ENCODE data around the gene S100A2.

Gene S100A2

DNA sequence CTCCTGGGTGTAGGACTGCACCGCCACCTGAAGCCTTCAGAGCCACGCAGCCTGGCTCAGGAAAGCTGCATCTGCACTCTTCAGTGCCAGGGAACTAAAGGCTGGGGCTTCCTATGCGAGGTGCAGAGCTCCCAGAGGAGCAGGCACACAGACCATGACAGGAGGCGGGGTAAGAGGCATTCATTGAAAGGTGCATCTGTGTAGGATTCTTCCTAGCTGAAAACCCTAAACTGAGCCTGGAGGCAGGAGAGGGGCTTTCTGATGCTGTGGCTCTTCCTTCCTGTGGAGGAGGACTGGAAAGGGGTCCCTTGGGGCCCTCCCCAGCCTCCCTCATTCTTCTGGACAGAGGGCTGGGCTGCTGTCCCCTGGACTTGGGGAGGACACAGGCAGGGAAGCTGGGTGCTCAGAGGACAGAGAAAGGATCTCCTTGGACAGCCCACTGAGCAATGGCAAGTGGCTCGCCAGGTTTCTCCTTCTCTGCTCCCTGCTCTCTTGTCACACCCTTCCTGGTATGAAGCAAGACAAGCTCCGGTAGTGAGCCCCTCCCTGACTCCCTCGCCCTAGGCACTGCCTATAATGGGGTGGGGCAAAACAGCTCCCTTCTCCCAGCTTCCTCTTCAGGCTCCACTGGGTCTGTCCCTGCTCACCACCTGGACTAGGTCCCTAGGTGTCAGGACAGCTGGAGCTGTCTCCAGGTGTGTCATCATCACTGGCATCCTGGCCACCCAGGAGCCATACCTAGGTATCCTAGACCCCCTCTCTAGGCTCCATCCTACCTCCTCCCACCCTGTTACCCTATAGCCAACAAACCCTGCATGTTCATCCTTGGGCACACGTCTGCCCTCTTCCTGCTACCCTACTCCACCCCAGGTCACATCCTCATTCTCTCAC lies 49.9 kb downstream of the S100A2 start:
- TF ChIP-seq, protein P1, sequence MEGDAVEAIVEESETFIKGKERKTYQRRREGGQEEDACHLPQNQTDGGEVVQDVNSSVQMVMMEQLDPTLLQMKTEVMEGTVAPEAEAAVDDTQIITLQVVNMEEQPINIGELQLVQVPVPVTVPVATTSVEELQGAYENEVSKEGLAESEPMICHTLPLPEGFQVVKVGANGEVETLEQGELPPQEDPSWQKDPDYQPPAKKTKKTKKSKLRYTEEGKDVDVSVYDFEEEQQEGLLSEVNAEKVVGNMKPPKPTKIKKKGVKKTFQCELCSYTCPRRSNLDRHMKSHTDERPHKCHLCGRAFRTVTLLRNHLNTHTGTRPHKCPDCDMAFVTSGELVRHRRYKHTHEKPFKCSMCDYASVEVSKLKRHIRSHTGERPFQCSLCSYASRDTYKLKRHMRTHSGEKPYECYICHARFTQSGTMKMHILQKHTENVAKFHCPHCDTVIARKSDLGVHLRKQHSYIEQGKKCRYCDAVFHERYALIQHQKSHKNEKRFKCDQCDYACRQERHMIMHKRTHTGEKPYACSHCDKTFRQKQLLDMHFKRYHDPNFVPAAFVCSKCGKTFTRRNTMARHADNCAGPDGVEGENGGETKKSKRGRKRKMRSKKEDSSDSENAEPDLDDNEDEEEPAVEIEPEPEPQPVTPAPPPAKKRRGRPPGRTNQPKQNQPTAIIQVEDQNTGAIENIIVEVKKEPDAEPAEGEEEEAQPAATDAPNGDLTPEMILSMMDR (conservative IDR thresholded peaks at IDR 0.05; ENCODE audit: control insufficient read depth, insufficient read depth, low read depth, low read length): no peak
- DNase-seq (ENCODE audit: low read depth): no peak
- H3K4me3 ChIP-seq (ENCODE audit: control insufficient read depth, low read depth, low read length): no peak overlapping the region

DNA sequence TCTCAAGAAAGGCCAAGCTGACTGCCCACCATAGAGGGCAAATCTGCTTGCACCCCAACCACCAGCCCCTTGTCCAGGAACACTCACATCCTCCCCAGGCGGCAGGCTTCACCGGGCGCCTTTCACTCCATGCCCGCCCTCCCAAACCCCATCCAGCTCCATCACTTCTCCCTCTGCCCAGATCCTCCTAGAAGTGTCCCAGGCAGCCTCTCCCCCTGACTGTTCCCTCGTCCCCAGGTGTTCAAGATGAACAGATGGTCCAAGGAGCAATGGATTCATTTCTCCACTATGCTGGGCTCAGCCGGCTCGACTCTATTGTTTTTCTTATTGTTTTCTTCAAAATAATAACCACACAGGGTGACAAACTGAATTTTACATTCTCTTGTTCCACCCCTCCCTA lies 52.0 kb downstream of the S100A2 start:
- H3K4me3 ChIP-seq (ENCODE audit: control insufficient read depth, low read depth, low read length): no peak overlapping the region
- TF ChIP-seq, protein P1 (conservative IDR thresholded peaks at IDR 0.05; ENCODE audit: control insufficient read depth, insufficient read depth, low read depth, low read length): no peak
- DNase-seq (ENCODE audit: low read depth): no peak

DNA sequence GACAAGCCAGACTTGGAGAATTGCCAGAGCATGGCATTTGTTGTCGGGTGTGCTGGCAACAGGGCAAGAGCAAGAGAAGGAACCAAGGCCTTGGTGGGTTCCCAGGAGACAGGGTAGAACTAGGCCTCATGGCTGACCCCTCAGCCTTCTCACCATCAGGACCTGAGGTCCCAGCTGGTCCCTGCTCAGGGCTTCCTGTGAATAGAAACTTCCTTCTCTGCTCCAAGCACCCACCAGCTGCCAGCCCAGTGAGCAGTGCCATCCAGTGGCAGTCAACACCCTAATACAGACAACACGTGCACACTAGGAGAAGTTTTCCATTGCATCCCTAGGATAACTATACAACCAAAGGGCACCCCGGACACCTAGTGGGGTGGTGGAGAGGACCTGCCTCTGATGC lies 52.6 kb downstream of the S100A2 start:
- H3K4me3 ChIP-seq (ENCODE audit: control insufficient read depth, low read depth, low read length): no peak overlapping the region
- TF ChIP-seq, protein P1 (conservative IDR thresholded peaks at IDR 0.05; ENCODE audit: control insufficient read depth, insufficient read depth, low read depth, low read length): no peak
- no peak for DNase-seq (ENCODE audit: low read depth)
